ENCODE results near the gene PLPPR4.
"Not testable (repeated sequence)": the region's sequence is repeated elsewhere in the genome, so short reads cannot be mapped to it uniquely, and the experiment has no call there.

The PLPPR4 gene

DNA sequence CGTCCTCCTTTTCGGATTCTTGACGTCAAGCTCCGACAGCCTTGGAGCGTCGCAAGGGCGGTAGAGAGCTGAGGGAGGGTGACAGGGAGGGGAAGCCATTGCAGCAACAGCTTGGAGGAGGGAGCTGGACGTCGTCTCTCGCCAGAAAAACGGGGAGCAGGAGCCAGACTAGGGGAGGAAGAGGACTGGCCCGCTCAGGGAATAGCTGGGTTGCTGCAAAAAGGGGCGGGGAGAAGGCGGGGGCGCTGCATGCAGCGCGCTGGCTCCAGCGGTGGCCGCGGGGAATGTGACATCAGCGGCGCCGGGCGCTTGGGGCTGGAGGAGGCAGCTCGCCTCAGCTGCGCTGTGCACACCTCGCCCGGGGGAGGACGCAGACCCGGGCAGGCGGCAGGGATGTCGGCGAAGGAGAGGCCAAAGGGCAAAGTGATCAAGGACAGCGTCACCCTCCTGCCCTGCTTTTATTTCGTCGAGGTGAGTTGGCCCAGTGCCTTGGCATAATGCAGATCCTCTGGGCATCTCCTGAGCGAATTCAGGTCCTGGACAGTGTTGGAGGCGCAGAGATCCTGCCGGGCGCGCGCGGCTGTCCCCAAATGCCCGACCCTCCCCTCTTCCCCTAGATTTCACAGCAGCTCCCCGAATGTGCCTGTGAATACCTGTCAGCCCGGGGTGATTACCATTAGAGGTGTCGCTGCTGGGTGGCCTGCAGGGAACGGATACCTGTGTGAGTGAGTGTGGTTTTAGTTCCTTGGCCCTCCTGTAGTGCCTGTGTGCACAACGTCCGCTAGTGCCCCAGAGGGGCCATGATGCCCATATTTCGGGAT, at the start of gene PLPPR4:
Gene PLPPR4 (plus strand): TSS at position 292 of the 821 bp plus-strand sequence. CDS start 102 bp downstream, at position 394.
- DNase-seq, result peak; percentile 88

DNA sequence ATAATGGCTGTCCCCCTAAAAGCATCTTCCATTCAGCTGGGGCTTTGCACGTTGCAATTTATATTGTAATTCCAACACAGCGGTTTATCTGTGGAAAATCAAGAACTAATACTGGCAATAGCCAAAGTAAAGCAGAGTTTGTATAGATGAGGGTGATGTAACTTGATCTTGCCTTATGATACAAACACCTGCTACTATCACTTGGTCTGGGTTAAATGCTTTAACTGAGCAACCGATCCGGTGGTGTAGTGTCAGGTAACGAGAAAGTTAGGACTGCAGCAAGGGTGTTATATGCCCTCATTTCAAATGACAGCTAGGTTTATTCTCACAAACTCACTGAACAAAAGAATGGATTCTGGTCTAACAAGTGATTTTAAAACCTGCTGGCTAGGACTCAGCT, 47.3 kb upstream of the PLPPR4 start:
- no peak for DNase-seq

DNA sequence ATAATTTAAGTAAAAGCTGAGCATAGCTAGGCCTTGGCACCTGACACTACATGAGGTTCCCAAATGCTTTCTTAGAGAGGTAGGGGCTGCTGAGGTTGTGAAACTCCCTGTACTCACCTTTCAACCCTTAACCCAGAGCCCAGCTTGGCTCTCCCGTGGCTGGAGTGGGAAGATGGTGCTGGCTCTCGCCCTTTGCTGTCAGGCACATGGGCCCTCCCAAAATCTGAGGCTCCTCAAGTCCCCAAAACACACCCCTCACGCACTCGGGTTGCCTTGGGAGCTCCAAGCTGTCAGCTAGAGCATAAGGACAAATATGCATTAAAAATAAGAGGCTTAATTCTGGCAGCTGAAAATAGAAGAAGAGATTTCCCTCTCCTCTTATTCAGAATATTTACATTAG, 46.7 kb upstream of the PLPPR4 start:
- DNase-seq, result no peak

DNA sequence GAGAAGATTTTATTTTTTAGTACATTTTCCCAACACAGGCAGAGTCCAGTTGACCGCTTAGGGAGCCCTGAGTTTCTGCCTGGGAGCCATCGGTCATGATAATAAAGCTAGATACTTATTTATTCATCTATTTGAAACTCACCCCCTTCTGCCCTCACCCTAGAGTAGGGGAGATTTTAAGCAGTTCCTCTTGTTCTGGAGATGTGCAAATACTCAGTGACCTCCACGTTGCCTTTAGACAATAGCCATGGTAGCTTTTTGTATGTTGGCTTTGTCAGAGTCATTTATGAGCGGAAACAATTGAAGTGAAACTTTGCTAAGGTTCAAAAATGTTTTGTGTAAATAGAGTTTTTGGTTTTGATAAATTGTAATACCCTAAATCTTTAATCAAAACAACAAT, 45.7 kb upstream of the PLPPR4 start:
- no peak for DNase-seq

GRCh38 chr1:99218999-99219398, 45.3 kb upstream of the PLPPR4 start:
- DNase-seq, result no peak

DNA sequence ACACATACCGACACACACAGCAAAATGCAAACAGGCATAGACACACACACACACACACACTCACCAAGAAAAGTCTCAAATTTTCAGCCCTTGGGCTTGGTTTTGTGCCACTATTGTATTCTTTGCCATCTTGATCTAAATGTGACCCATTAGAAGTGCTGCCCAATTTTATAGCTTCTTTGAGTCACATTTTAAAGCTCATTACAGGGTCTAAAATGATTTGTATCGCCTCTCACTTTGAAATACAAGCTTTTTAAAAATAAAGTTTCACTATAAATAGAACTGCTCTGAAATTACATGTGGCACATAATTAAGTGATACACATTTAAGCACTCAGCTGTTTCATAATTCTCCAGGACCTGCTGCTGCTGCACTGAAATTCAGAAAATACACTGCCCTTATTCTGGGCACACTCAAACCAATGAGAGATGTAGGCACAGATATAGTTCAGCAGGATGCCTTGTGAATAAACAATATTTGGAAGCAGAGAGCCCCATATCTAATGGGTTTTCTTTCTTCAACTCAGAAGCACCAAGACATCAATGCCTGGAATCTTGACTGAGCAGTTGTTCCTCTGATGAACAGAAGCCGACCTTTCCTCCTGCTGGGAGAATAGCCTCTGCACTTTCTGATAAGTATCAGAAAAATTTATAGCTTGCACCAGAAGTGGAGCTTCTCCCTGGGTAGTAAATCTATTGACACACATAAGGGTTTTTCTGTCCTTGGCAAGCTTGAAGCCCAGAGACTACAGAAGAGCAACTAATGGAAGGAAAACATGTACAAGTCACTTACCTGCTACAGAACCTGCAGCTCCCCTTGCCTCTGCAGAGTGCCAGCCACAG, 37.0 kb upstream of the PLPPR4 start:
- DNase-seq, result no peak

DNA sequence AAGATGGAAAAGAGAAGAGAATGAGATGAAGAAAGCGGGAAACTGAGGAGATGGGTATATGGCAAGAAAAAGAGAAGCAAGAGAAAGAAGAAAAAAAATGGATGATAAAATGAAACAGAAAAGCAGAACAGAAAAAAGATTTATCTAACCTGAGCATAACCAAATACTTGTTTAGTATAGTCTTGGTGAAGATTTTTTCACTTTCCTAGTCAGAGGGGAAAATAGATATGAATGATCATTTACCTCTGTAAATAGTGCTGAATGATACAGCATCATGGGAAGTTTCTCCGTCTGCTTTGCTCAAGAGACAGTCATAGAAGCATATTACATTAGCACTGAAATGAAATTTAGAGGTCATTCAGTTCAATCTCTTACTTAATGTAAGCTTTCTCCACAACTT, 36.1 kb upstream of the PLPPR4 start:
- DNase-seq, result no peak

- no peak for DNase-seq
Measured at GRCh38 chr1:99229122-99229521, 35.2 kb upstream of the PLPPR4 start.

GRCh38 chr1:99230695-99231094, 33.6 kb upstream of the PLPPR4 start:
- DNase-seq, result no peak

DNA sequence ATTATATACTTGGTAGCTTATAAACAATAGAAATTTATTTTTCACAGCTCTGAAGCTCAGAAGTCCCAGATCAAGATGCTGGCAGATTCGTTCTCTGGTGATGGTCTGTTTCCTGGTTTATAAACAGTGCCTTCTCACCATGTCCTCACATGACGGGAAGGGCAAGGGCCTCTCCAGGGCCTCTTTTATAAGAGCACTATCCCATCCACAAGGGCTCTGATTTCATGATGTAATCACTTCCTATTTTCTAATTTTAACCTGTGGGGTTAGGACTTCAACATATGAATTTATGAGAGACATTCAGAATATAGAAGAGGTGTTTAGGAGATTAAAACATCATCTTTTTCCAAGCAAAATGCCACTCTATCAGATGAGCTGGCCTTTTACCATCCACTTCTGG, 32.1 kb upstream of the PLPPR4 start:
- no peak for DNase-seq

DNA sequence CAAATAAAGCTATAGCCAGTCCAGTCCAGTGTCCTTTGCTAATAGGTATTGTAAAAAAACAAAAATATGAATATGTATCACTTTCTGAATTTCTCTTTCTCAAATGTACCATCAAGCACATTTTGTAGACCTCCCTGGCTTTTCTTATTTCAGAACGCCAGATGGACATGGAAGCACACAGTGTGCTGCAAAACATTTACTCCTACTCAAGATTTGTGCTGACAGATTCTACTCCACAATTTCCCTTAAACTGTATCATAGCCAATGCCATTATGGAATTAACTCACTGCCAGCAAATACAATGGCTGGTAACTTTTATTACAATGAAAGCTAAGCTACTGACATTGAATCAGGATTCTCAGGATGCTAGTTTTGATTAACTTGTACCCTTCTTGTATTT, 30.8 kb upstream of the PLPPR4 start:
- no peak for DNase-seq

GRCh38 chr1:99236756-99237155, 27.5 kb upstream of the PLPPR4 start:
- no peak for DNase-seq

GRCh38 chr1:99239690-99240089, 24.6 kb upstream of the PLPPR4 start:
- peak; percentile 64 for DNase-seq

GRCh38 chr1:99240621-99241020, 23.7 kb upstream of the PLPPR4 start:
- no peak for DNase-seq

- DNase-seq, result no peak
Measured at GRCh38 chr1:99246152-99246551, 18.1 kb upstream of the PLPPR4 start.

- DNase-seq, result no peak
Measured at GRCh38 chr1:99247199-99247598, 17.1 kb upstream of the PLPPR4 start.

DNA sequence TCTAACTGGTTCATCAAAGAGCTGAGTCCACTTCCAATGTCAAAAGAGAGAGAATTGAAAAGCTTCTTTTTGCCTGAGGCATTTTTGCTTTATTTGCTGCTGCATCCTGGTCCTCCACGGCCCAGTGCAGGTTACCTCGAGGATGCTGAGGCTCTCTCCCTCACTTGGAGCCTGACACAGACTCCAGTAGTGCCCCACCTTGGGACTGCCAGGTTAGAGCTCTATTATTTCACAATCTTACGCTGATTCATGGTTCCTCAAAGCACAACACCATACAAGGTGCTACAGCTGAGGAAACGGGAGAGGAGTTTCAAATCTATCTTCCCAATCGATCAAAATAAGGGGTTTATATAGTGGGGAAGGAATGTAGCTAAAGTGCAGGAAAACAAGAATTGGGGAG, 13.6 kb upstream of the PLPPR4 start:
- no peak for DNase-seq

- no peak for DNase-seq
Measured at GRCh38 chr1:99251308-99251707, 13.0 kb upstream of the PLPPR4 start.

DNA sequence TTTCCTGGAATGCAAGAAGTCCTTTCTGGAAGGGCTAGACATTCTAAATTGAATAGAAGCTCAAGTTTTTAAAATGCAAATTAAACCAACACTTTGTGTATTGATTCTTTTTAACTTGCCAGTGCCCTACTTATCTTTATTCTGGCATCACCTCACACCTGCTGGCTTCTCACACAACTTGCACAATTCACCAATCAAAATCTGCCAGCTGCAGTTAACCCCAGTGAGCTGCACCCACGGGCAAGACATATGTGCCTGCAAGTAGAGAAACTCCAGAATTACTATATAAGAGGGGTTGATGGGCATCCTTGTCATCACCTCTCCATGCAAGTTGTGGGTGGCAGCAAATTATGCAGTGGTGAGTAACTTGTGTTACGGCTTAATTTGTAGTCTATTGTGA, 11.7 kb upstream of the PLPPR4 start:
- no peak for DNase-seq

GRCh38 chr1:99260402-99260801, 3.9 kb upstream of the PLPPR4 start:
- not testable (repeated sequence) for DNase-seq

DNA sequence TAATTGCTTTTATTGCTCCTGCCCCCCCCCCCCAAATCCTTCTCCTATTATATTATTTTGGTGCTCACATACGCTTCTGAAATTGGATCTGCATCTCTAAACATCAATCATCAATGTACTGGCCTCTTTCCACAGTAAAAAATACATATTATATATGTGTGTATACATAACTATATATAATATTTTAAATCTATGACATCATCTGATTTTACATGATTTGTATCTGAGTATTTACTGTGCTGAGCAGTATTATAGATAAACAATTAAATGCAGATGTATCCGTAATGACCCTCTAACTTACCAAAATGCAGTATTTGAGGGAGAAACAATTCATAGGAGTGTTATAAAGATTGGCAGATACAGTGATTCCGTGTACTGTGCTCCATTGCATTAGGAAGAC, 832 bp downstream of the PLPPR4 start:
- no peak for DNase-seq

DNA sequence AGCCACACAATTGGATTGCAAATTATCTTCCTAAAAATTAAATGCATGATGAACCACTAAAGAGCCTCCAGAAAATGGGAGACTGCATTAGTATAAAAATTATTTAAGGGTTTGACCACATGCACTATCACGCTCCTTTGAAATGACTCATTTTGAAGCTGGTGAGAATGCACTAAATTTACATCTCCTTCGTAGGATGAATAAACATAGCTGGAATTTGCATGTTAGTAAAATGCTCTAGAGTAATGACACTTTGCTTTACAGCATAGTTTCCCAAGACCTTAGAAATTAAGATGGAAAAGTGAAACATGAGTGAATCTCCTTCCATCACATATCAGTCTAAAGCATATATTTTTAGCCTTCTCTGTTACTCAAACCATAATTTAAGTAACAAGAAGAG, 2.4 kb downstream of the PLPPR4 start:
- DNase-seq, result no peak

- no peak for DNase-seq
Measured at GRCh38 chr1:99268021-99268420, 3.7 kb downstream of the PLPPR4 start.

DNA sequence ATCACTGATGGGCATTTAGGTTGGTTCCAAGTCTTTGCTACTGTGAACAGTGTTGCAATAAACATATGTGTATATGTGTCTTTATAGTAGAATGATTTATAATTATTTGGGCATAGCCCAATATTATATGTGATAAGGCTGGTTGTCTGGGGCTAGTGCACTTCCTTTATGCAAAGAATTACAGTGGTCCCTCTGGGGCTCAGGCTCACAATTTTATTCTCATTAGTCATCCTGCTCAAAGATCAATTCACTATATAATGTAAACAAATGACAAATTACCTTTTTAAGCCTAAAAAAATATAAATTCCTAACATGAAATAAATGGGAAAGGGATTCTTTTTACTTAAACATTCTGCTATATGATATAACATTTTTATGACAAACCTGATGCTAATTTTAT, 5.0 kb downstream of the PLPPR4 start:
- DNase-seq, result no peak
